HEK293 (cell line): ENCODE measurements around the gene MATR3.

ENCODE experiments used
- BCL11A ChIP-seq: fragments of 450-650 bp; formaldehyde crosslinking; IDR thresholded peaks from 2 replicates; pipeline ENCODE4 v1.5.1; 2016; ENCODE audit warnings: low read depth, missing biosample characterization, missing genetic modification characterization
- ZNF707 ChIP-seq: fragments of 450-650 bp; formaldehyde crosslinking; IDR thresholded peaks from 2 replicates; pipeline ENCODE4 v1.5.1; 2016; ENCODE audit warnings: missing biosample characterization, missing genetic modification characterization
- TF ChIP-seq, protein P1 (sequence below): fragments of 450-650 bp; formaldehyde crosslinking; IDR thresholded peaks from 2 replicates; pipeline ENCODE4 v1.5.1; 2016; ENCODE audit warnings: missing biosample characterization, missing genetic modification characterization

DNA sequence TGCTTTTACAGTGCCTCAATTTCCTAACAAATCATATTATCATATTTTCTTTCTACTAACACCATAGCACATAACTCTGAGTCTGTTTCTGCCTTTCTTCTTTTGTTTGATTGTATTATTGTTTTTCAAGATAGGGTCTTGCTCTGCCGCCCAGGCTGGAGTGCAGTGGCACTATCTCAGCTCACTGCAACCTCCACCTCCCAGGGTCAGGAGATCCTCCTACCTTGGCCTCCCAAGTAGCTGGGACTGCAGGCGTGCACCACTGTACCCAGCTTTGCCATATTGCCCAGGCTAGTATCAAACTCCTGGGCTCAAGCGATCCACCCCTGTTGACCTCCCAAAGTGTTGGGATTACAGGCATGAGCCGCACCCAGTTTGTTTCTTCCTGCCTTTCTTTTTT is 66.8 kb downstream of the MATR3 start:
- no peak for TF ChIP-seq BCL11A (tag by site-specific recombination)
- TF ChIP-seq, protein P1, sequence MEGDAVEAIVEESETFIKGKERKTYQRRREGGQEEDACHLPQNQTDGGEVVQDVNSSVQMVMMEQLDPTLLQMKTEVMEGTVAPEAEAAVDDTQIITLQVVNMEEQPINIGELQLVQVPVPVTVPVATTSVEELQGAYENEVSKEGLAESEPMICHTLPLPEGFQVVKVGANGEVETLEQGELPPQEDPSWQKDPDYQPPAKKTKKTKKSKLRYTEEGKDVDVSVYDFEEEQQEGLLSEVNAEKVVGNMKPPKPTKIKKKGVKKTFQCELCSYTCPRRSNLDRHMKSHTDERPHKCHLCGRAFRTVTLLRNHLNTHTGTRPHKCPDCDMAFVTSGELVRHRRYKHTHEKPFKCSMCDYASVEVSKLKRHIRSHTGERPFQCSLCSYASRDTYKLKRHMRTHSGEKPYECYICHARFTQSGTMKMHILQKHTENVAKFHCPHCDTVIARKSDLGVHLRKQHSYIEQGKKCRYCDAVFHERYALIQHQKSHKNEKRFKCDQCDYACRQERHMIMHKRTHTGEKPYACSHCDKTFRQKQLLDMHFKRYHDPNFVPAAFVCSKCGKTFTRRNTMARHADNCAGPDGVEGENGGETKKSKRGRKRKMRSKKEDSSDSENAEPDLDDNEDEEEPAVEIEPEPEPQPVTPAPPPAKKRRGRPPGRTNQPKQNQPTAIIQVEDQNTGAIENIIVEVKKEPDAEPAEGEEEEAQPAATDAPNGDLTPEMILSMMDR (tag by site-specific recombination) = no peak
- TF ChIP-seq ZNF707 (tag by site-specific recombination) = no peak
